Astrocyte (in vitro differentiated cells and primary cell): ENCODE measurements around the gene CD180.

Source experiments
- EZH2 ChIP-seq: IDR thresholded peaks from 2 replicates; pipeline ENCODE4 v1.6.1; 2012; ENCODE audit warnings: mild to moderate bottlenecking, low read length, inconsistent platforms; ENCODE audit not compliant: insufficient read depth
- TF ChIP-seq, protein P1 (sequence below): IDR thresholded peaks from 2 replicates; pipeline ENCODE4 v1.5.1; 2011; ENCODE audit warnings: low read depth, mild to moderate bottlenecking, inconsistent platforms, low read length, moderate library complexity; ENCODE audit not compliant: insufficient read depth

GRCh38 chr5:67197536-67197935 lies 937 bp upstream of the CD180 start:
- TF ChIP-seq, protein P1, sequence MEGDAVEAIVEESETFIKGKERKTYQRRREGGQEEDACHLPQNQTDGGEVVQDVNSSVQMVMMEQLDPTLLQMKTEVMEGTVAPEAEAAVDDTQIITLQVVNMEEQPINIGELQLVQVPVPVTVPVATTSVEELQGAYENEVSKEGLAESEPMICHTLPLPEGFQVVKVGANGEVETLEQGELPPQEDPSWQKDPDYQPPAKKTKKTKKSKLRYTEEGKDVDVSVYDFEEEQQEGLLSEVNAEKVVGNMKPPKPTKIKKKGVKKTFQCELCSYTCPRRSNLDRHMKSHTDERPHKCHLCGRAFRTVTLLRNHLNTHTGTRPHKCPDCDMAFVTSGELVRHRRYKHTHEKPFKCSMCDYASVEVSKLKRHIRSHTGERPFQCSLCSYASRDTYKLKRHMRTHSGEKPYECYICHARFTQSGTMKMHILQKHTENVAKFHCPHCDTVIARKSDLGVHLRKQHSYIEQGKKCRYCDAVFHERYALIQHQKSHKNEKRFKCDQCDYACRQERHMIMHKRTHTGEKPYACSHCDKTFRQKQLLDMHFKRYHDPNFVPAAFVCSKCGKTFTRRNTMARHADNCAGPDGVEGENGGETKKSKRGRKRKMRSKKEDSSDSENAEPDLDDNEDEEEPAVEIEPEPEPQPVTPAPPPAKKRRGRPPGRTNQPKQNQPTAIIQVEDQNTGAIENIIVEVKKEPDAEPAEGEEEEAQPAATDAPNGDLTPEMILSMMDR: no peak
- TF ChIP-seq EZH2: no peak
